Natural killer cell (primary cell): ENCODE results near the gene SCD5. TPM values are rescaled to one million over a fixed set of nuclear protein-coding genes. Genes with fewer than 3 reads are reported as not detected.

Experiments
- ATAC-seq, 3 donors: fragments of 150-1000 bp in 2 of 3; fragments of 200-7000 bp in 1 of 3; cut with Tn5 transposase; 1 replicate in 1 of 3; 2 replicates in 2 of 3; pipeline ENCODE4 v1.10.0; 2021; ENCODE audit warnings: mild to moderate bottlenecking in 2 of 3, moderate library complexity in 2 of 3
- DNase-seq, 2 donors: peaks; one replicate each; pipeline versions ENCODE4 v3.0.0 to v3.0.0-alpha.2; 2013 to 2021; ENCODE audit warnings: mixed read lengths in 1 of 2
- H3K27ac ChIP-seq: one replicate; pipeline ENCODE4 v1.5.1; 2013; ENCODE audit warnings: mild to moderate bottlenecking, low read length
- H3K27me3 ChIP-seq: one replicate; pipeline ENCODE4 v1.6.1; 2013; ENCODE audit warnings: low read length; ENCODE audit not compliant: control insufficient read depth, insufficient read depth
- H3K36me3 ChIP-seq: one replicate; pipeline ENCODE4 v1.6.1; 2013; ENCODE audit warnings: low read length; ENCODE audit not compliant: control insufficient read depth, insufficient read depth
- H3K4me1 ChIP-seq: one replicate; pipeline ENCODE4 v1.6.1; 2013; ENCODE audit warnings: low read length; ENCODE audit not compliant: control insufficient read depth, insufficient read depth
- H3K4me3 ChIP-seq: one replicate; pipeline ENCODE4 v1.5.1; 2013; ENCODE audit warnings: low read length
- H3K9me3 ChIP-seq: one replicate; pipeline ENCODE4 v1.6.1; 2013; ENCODE audit warnings: low read length; ENCODE audit not compliant: control insufficient read depth, insufficient read depth
- H3K27ac Mint-ChIP-seq, 2 donors: one replicate each; pipeline ENCODE4 v1.8.0; 2022; ENCODE audit warnings: mild to moderate bottlenecking in 2 of 2, mixed read lengths in 2 of 2, moderate library complexity in 1 of 2
- H3K27me3 Mint-ChIP-seq, 2 donors: one replicate each; pipeline ENCODE4 v1.8.0; 2022; ENCODE audit warnings: low read depth in 2 of 2, mixed read lengths in 2 of 2
- H3K36me3 Mint-ChIP-seq: one replicate; pipeline ENCODE4 v1.8.0; 2022; ENCODE audit warnings: mixed read lengths
- H3K4me1 Mint-ChIP-seq, 2 donors: one replicate each; pipeline ENCODE4 v1.8.0; 2022; ENCODE audit warnings: mixed read lengths in 2 of 2
- H3K4me3 Mint-ChIP-seq: one replicate; pipeline ENCODE4 v1.8.0; 2022; ENCODE audit warnings: mild to moderate bottlenecking, moderate library complexity, mixed read lengths
- H3K9me3 Mint-ChIP-seq, 2 donors: one replicate each; pipeline ENCODE4 v1.8.0; 2022; ENCODE audit warnings: mixed read lengths in 2 of 2
- CTCF ChIP-seq: fragments of 200-600 bp; IDR thresholded peaks from one replicate; pipeline ENCODE4 v1.8.0; 2022; ENCODE audit warnings: antibody characterized with exemption
- WGBS: methylation state at CpG from one replicate; pipeline ENCODE4 v1.1.7; 2013; ENCODE audit warnings: missing lambda C conversion rate; ENCODE audit not compliant: insufficient coverage; 5-methylcytosine and 5-hydroxymethylcytosine counted together
- intact Hi-C: fragments of 100-400 bp; cut with micrococcal nuclease; formaldehyde crosslinking; loops from one replicate; pipeline ENCODE4 v1.14.2; 2022
- total RNA-seq, 4 donors: library from RNA; stranded (reverse); fragments of 120-200 nt in 1 of 4; gene quantifications; one replicate each; pipeline versions ENCODE4 v1.2.3 to v1.2.4, GENCODE V29; 2013 to 2022

SCD5 gene
- total RNA-seq, 3 donors from 2014 or later (not counting 1 experiment from before 2014, with no cell fraction given): 8.9 to 11.6 (median 9.0) TPM

GRCh38 chr4:82746705-82747574 is 51.7 kb downstream of the SCD5 start:
- WGBS: 82% methylated on average over 9 of the region's 13 CpGs
- no peak overlapping the region for H3K4me3 Mint-ChIP-seq
- DNase-seq (no peak), ATAC-seq (no peak)
- H3K27ac ChIP-seq: no peak overlapping the region
- no peak overlapping the region for H3K27ac Mint-ChIP-seq
- H3K4me1 Mint-ChIP-seq: peaks cover 0 to 15% of the 10 kb centered on the region in 2 donors
- H3K36me3 Mint-ChIP-seq: no peaks in the 10 kb centered on the region
- no peaks in the 10 kb centered on the region for H3K9me3 Mint-ChIP-seq
- H3K4me3 ChIP-seq: no peak overlapping the region
- no peaks in the 10 kb centered on the region for H3K36me3 ChIP-seq
- no peak for TF ChIP-seq CTCF
- H3K9me3 ChIP-seq: no peaks in the 10 kb centered on the region
- no peaks in the 10 kb centered on the region for H3K27me3 ChIP-seq
- no peaks in the 10 kb centered on the region for H3K27me3 Mint-ChIP-seq
- H3K4me1 ChIP-seq: no peaks in the 10 kb centered on the region
- intact Hi-C loops: no loop called here

GRCh38 chr4:82745173-82745842 is 53.3 kb downstream of the SCD5 start:
- Mint-ChIP-seq H3K27ac (no peak overlapping the region), H3K36me3 (no peaks in the 10 kb centered on the region), H3K4me3 (no peak overlapping the region), H3K27me3 (no peaks in the 10 kb centered on the region), H3K4me1 (peaks cover 0 to 12% of the 10 kb centered on the region in 2 donors), H3K9me3 (no peaks in the 10 kb centered on the region)
- no peak for TF ChIP-seq CTCF
- Histone ChIP-seq H3K4me3 (no peak overlapping the region), H3K27me3 (no peaks in the 10 kb centered on the region), H3K36me3 (no peaks in the 10 kb centered on the region), H3K27ac (no peak overlapping the region), H3K4me1 (no peaks in the 10 kb centered on the region), H3K9me3 (no peaks in the 10 kb centered on the region)
- DNase-seq (no peak), ATAC-seq (no peak)
- WGBS: 91% methylated on average over 6 of the region's 6 CpGs
- intact Hi-C loops: no loop called here

GRCh38 chr4:82744284-82744968 is 54.2 kb downstream of the SCD5 start:
- H3K4me1 ChIP-seq: no peaks in the 10 kb centered on the region

More at GRCh38 chr4:82744284-82744968, 54.2 kb downstream of the SCD5 start:
- no peak overlapping the region for H3K4me3 ChIP-seq
- intact Hi-C loops: no loop called here
- H3K9me3 Mint-ChIP-seq: no peaks in the 10 kb centered on the region
- no peaks in the 10 kb centered on the region for H3K36me3 Mint-ChIP-seq
- no peak for TF ChIP-seq CTCF
- no peaks in the 10 kb centered on the region for H3K9me3 ChIP-seq
- DNase-seq (no peak), ATAC-seq (no peak)
- H3K27ac ChIP-seq: no peak overlapping the region
- no peaks in the 10 kb centered on the region for H3K36me3 ChIP-seq
- no peaks in the 10 kb centered on the region for H3K27me3 ChIP-seq
- H3K27ac Mint-ChIP-seq: no peak overlapping the region
- H3K27me3 Mint-ChIP-seq: no peaks in the 10 kb centered on the region
- H3K4me3 Mint-ChIP-seq: no peak overlapping the region
- H3K4me1 Mint-ChIP-seq: peaks cover 0 to 15% of the 10 kb centered on the region in 2 donors
- 92% methylated on average over 5 of the region's 5 CpGs for WGBS
